Stomach (tissue), 4 donors: Measurements from ENCODE around the gene SLC41A2.

ENCODE experiments used
- POLR2A ChIP-seq, 4 donors: fragments of 450-650 bp; IDR thresholded peaks; one replicate each; pipeline ENCODE4 v1.6.1; 2016; ENCODE audit warnings: antibody characterized with exemption in 4 of 4, control low read depth in 2 of 4, mild to moderate bottlenecking in 1 of 4, moderate library complexity in 1 of 4
- POLR2AphosphoS5 ChIP-seq, 3 donors: sonication (generic); formaldehyde crosslinking; IDR thresholded peaks; one replicate each; pipeline ENCODE4 v1.6.1; 2016; ENCODE audit warnings: antibody characterized with exemption in 3 of 3
- TF ChIP-seq, protein P1 (sequence below), 7 experiments: fragments of 450-650 bp in 4 of 7; fragments of 200-600 bp in 3 of 7; sonication (generic) in 3 of 7; IDR thresholded peaks; one replicate each; pipeline ENCODE4 v1.5.1; 2016 to 2019; ENCODE audit warnings: antibody characterized with exemption in 7 of 7, control low read depth in 2 of 7, mild to moderate bottlenecking in 1 of 7

DNA sequence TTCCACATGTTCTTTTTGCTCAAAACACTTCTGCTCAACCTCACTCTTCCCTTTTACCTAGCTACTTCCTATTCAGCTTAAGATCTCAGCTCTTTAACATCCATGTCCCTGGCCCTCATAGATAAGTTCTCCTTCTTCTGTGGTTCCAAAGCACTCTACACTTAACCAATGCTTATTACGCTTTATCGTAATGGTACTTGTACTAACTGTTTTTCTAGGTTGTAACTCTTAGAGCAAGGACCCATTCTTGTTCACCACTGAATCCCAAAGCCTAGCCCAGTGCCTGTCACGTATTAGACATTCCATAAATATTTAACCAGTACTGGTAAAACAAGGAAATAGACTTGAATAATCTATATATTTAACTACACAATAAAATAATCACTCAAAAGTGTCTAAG, 5.3 kb downstream of the SLC41A2 start:
- TF ChIP-seq, protein P1, sequence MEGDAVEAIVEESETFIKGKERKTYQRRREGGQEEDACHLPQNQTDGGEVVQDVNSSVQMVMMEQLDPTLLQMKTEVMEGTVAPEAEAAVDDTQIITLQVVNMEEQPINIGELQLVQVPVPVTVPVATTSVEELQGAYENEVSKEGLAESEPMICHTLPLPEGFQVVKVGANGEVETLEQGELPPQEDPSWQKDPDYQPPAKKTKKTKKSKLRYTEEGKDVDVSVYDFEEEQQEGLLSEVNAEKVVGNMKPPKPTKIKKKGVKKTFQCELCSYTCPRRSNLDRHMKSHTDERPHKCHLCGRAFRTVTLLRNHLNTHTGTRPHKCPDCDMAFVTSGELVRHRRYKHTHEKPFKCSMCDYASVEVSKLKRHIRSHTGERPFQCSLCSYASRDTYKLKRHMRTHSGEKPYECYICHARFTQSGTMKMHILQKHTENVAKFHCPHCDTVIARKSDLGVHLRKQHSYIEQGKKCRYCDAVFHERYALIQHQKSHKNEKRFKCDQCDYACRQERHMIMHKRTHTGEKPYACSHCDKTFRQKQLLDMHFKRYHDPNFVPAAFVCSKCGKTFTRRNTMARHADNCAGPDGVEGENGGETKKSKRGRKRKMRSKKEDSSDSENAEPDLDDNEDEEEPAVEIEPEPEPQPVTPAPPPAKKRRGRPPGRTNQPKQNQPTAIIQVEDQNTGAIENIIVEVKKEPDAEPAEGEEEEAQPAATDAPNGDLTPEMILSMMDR (IDR thresholded peaks at IDR 0.05) = no peak
- TF ChIP-seq POLR2A (IDR thresholded peaks at IDR 0.05) (no peak), POLR2AphosphoS5 (IDR thresholded peaks at IDR 0.05) (no peak)
